Measurements from ENCODE around the gene ANKFY1. TPM values are rescaled to one million over a fixed set of nuclear protein-coding genes. Genes with fewer than 3 reads are reported as not detected.

Gene ANKFY1, protein sequence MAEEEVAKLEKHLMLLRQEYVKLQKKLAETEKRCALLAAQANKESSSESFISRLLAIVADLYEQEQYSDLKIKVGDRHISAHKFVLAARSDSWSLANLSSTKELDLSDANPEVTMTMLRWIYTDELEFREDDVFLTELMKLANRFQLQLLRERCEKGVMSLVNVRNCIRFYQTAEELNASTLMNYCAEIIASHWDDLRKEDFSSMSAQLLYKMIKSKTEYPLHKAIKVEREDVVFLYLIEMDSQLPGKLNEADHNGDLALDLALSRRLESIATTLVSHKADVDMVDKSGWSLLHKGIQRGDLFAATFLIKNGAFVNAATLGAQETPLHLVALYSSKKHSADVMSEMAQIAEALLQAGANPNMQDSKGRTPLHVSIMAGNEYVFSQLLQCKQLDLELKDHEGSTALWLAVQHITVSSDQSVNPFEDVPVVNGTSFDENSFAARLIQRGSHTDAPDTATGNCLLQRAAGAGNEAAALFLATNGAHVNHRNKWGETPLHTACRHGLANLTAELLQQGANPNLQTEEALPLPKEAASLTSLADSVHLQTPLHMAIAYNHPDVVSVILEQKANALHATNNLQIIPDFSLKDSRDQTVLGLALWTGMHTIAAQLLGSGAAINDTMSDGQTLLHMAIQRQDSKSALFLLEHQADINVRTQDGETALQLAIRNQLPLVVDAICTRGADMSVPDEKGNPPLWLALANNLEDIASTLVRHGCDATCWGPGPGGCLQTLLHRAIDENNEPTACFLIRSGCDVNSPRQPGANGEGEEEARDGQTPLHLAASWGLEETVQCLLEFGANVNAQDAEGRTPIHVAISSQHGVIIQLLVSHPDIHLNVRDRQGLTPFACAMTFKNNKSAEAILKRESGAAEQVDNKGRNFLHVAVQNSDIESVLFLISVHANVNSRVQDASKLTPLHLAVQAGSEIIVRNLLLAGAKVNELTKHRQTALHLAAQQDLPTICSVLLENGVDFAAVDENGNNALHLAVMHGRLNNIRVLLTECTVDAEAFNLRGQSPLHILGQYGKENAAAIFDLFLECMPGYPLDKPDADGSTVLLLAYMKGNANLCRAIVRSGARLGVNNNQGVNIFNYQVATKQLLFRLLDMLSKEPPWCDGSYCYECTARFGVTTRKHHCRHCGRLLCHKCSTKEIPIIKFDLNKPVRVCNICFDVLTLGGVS
- total RNA-seq, result 25.8 and 35.9 TPM in 2 replicates

DNA sequence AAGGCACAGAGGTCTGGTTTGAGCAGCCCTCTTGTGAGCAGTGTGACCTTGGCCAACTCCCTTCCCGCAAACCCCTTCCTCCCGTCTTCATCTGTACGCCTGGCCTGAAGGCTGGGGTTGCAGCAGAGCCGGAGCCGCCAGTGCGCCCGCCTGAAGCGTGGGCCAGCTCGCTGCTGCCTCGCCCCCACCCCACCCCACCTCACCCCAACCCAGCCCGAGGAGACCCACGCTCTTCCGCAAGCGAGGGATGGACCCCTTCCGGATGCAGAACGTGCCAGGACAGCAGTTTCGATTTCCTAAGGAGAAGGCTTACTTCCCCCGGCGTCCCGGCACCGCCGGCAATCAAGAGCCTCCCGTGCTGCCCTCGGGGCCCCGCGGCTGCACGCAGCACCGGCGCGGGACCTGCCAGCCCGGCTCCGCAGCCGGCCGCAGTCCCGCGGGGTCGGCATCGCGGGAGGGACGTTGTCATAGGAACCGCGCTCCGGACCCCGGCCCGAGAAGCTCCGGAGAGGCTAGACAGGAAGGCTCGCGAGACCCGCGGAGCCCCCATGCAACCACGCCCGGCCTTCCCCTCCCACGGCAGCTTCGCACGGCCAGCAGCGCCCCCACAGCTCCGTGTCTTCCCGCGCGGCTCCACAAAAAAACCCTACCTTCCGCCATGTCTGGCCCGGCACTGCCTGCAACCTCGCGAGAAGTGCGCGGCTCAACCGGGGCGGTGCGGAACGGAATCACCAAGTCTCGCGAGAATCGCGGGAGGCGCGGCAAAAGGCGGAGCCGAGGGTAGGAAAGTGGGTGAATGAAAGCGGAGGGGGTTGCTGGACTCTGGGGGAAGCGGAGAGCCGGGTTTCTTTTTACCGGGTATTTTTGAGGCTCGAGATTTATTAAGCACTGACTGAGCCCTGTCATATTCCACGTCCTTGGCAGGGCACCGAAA is at the start of gene ANKFY1:
Gene ANKFY1 (minus strand): TSS at position 698 of the 934 bp plus-strand sequence. CDS start 38 bp downstream, at position 660.

Other genes with a start within 250 kb of the ANKFY1 start
- 15.8 and 18.1 TPM in 2 replicates for gene ZZEF1, start 120.9 kb downstream of the ANKFY1 start, total RNA-seq
- 10.0 and 12.3 TPM in 2 replicates for gene CYB5D2, start 120.8 kb downstream of the ANKFY1 start, total RNA-seq
- gene UBE2G1, start 102.7 kb upstream of the ANKFY1 start, total RNA-seq, result 58.8 and 63.3 TPM in 2 replicates
- gene SPNS3, start 170.0 kb upstream of the ANKFY1 start, total RNA-seq, result 0.72 TPM in 1 of 2 replicates, not detected in the other
- gene SPNS2, start 234.9 kb upstream of the ANKFY1 start, total RNA-seq, result 2.8 and 45.1 TPM in 2 replicates